DOHH2 (cell line): ENCODE results near the gene OPALIN.

Experiments used
- H3F3A ChIP-seq: fragments of 200-600 bp; sonication (generic), shearing (Covaris generic); 2 replicates; pipeline ENCODE4 v1.6.0; 2016; ENCODE audit warnings: antibody characterized with exemption, mild to moderate bottlenecking; ENCODE audit not compliant: control insufficient read depth, insufficient read depth
- H3K27ac ChIP-seq: fragments of 200-600 bp; sonication (generic); 2 replicates; pipeline ENCODE4 v1.5.1; 2014; ENCODE audit warnings: low read depth, mild to moderate bottlenecking, low read length, moderate library complexity
- H3K27me3 ChIP-seq: fragments of 200-600 bp; sonication (generic); 2 replicates; pipeline ENCODE4 v1.6.1; 2014; ENCODE audit warnings: mild to moderate bottlenecking, low read length, mixed read lengths; ENCODE audit not compliant: control insufficient read depth
- H3K36me3 ChIP-seq: fragments of 200-600 bp; sonication (generic); 2 replicates; pipeline ENCODE4 v1.6.1; 2014; ENCODE audit warnings: mild to moderate bottlenecking, low read length, moderate library complexity, mixed read lengths; ENCODE audit not compliant: control insufficient read depth
- H3K4me1 ChIP-seq: fragments of 200-600 bp; sonication (generic); 2 replicates; pipeline ENCODE4 v1.6.1; 2014; ENCODE audit warnings: mild to moderate bottlenecking, low read length, mixed read lengths; ENCODE audit not compliant: control insufficient read depth
- H3K4me2 ChIP-seq: fragments of 200-600 bp; sonication (generic); 2 replicates; pipeline ENCODE4 v1.6.0; 2014; ENCODE audit warnings: mild to moderate bottlenecking, low read length, moderate library complexity
- H3K4me3 ChIP-seq: fragments of 200-600 bp; sonication (generic); 2 replicates; pipeline ENCODE4 v1.5.1; 2014; ENCODE audit warnings: mild to moderate bottlenecking, low read length, mixed read lengths
- H3K79me2 ChIP-seq: fragments of 200-600 bp; sonication (generic); 2 replicates; pipeline ENCODE4 v1.6.1; 2014; ENCODE audit warnings: mild to moderate bottlenecking, low read length, mixed read lengths; ENCODE audit not compliant: control insufficient read depth
- H3K9me2 ChIP-seq: fragments of 200-600 bp; sonication (generic); replicated peaks from 2 replicates; pipeline ENCODE4 v1.6.1; 2014; ENCODE audit warnings: mild to moderate bottlenecking, low read length, mixed read lengths; ENCODE audit not compliant: control insufficient read depth
- H3K9me3 ChIP-seq: fragments of 200-600 bp; sonication (generic); 2 replicates; pipeline ENCODE4 v1.6.1; 2014; ENCODE audit warnings: antibody characterized with exemption, low read length, mixed read lengths; ENCODE audit not compliant: control insufficient read depth, insufficient read depth
- H4K20me1 ChIP-seq: fragments of 200-600 bp; sonication (generic); 2 replicates; pipeline ENCODE4 v1.6.0; 2014; ENCODE audit warnings: low read depth, mild to moderate bottlenecking, antibody characterized with exemption, low read length, moderate library complexity; ENCODE audit not compliant: control insufficient read depth, insufficient read depth
- EZH2phosphoT487 ChIP-seq: fragments of 200-600 bp; sonication (generic); IDR thresholded peaks from 2 replicates; pipeline ENCODE4 v1.6.1; 2017; ENCODE audit warnings: borderline replicate concordance, mild to moderate bottlenecking, antibody characterized with exemption, low read length, moderate library complexity, mixed read lengths
- TF ChIP-seq, protein P1 (sequence below): fragments of 200-600 bp; sonication (generic); IDR thresholded peaks from one replicate; pipeline ENCODE4 v1.5.1; 2014; ENCODE audit warnings: antibody characterized with exemption, mild to moderate bottlenecking, low read depth, low read length; ENCODE audit not compliant: poor library complexity, severe bottlenecking

The OPALIN gene

DNA sequence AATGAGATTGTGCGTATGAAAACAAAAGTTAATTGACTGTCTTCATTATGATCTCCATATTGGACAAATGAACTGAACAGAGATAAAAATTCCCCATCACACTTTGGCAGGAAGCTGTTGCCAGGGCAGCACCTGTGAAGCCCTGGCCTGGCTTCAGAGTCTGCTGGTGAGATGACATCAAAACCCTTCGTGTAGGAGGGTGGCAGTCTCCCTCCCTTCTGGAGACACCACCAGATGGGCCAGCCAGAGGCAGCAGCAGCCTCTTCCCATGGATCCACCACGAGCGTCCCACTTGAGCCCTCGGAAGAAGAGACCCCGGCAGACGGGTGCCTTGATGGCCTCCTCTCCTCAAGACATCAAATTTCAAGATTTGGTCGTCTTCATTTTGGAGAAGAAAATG lies 54.6 kb downstream of the OPALIN start, which contains the start of gene DNTT:
TSS of gene DNTT (plus strand) at position 205 of the 400 bp plus-strand sequence. CDS start at position 269, 64 bp downstream.
- no peaks in the 10 kb centered on the region for H3K27me3 ChIP-seq

DNA sequence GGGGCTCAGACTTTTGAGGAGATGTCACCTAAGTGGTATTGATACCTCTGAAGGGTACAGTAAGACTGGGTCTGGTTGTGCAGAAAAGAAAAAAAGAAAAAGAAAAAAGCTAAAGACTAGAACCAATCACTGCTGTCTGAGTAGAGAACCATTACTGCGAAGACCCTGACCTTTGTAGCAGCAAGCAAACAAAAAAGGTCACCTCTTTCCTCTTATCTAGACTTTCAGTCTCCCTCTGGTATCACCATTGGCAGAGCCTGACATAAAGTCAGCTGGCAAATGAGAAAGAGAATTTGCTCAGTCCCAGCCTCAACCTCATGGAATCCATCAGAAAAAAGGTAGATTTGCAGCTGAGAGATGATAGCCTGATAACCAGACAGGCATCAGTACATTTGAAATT lies 57.2 kb downstream of the OPALIN start:
- H3K9me3 ChIP-seq, result no peaks in the 10 kb centered on the region
- TF ChIP-seq, protein P1, sequence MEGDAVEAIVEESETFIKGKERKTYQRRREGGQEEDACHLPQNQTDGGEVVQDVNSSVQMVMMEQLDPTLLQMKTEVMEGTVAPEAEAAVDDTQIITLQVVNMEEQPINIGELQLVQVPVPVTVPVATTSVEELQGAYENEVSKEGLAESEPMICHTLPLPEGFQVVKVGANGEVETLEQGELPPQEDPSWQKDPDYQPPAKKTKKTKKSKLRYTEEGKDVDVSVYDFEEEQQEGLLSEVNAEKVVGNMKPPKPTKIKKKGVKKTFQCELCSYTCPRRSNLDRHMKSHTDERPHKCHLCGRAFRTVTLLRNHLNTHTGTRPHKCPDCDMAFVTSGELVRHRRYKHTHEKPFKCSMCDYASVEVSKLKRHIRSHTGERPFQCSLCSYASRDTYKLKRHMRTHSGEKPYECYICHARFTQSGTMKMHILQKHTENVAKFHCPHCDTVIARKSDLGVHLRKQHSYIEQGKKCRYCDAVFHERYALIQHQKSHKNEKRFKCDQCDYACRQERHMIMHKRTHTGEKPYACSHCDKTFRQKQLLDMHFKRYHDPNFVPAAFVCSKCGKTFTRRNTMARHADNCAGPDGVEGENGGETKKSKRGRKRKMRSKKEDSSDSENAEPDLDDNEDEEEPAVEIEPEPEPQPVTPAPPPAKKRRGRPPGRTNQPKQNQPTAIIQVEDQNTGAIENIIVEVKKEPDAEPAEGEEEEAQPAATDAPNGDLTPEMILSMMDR, result no peak
- TF ChIP-seq EZH2phosphoT487, result no peak
- no peaks in the 10 kb centered on the region for H3K9me2 ChIP-seq
- no peaks in the 10 kb centered on the region for H3K36me3 ChIP-seq
- peaks cover 38% of the 10 kb centered on the region for H3K4me1 ChIP-seq
- no peak overlapping the region for H3K27ac ChIP-seq
- no peaks in the 10 kb centered on the region for H3K79me2 ChIP-seq
- H4K20me1 ChIP-seq, result no peaks in the 10 kb centered on the region
- H3K4me2 ChIP-seq, result no peak overlapping the region
- H3F3A ChIP-seq, result no peaks in the 10 kb centered on the region
- H3K27me3 ChIP-seq, result no peaks in the 10 kb centered on the region
- no peak overlapping the region for H3K4me3 ChIP-seq

More for the DNA sequence above, 54.6 kb downstream of the OPALIN start, which contains the start of gene DNTT:
- TF ChIP-seq, protein P1, result no peak
- TF ChIP-seq EZH2phosphoT487, result no peak
- H3K9me2 ChIP-seq, result no peaks in the 10 kb centered on the region
- no peak within 1 kb of the TSS for H3K4me2 ChIP-seq
- H3F3A ChIP-seq, result no peaks in the 10 kb centered on the region
- no peaks in the 10 kb centered on the region for H4K20me1 ChIP-seq
- H3K9me3 ChIP-seq, result no peaks in the 10 kb centered on the region
- no peaks in the 10 kb centered on the region for H3K36me3 ChIP-seq
- no peak within 1 kb of the TSS for H3K27ac ChIP-seq
- H3K79me2 ChIP-seq, result no peaks in the 10 kb centered on the region
- H3K4me3 ChIP-seq, result no peak within 1 kb of the TSS
- H3K4me1 ChIP-seq, result peaks cover 27% of the 10 kb centered on the region

DNA sequence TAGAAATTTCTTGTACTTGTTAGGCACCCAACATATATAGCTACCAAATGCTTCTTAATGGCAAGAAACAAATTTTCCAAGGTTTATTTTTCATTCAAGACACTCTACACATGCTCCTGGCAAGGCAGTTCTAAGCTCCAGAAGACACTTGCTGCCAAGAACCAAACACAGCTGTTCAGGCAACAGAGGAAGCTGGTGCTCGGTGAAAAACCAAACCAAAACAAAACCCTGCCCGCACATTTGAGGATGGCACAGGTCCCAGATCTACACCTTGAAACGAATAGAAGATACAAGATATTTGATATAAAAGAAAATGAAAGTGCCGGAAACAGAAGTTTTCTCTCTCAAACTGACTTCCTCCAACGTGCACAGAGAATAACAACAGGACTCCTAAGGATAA lies 59.4 kb downstream of the OPALIN start:
- TF ChIP-seq, protein P1, result no peak
- no peak for TF ChIP-seq EZH2phosphoT487
- peak overlapping the region; percentile 75 for H3K4me2 ChIP-seq
- peaks cover 53% of the 10 kb centered on the region for H3K4me1 ChIP-seq
- peak overlapping the region; percentile 55 for H3K4me3 ChIP-seq
- H3K27ac ChIP-seq, result peak overlapping the region; percentile 48
- H3K9me2 ChIP-seq, result no peaks in the 10 kb centered on the region
- no peaks in the 10 kb centered on the region for H3K79me2 ChIP-seq
- H3K36me3 ChIP-seq, result no peaks in the 10 kb centered on the region
- no peaks in the 10 kb centered on the region for H3K27me3 ChIP-seq
- H4K20me1 ChIP-seq, result no peaks in the 10 kb centered on the region
- H3F3A ChIP-seq, result no peaks in the 10 kb centered on the region
- no peaks in the 10 kb centered on the region for H3K9me3 ChIP-seq

DNA sequence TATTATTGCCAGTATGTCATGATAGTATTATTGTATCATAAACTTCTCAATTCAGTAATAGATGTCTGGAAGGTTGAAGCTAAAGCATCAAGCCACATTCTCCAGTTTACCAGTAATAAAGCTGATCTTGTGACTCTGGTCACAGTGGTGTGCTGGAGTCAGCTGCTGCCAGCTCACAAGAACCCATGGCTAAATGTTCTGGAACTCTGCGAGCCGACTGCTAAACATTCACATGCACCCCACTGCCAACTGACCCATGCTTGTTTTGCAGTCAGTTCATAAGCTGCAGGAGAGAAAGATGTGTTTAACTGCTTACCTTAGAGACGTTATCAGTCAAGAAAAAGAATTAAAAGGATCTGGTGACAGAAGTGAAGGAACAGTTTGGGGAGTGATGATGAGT lies 60.4 kb downstream of the OPALIN start:
- Histone ChIP-seq H4K20me1 (no peaks in the 10 kb centered on the region), H3K9me3 (no peaks in the 10 kb centered on the region), H3K9me2 (no peaks in the 10 kb centered on the region), H3K4me1 (peaks cover 64% of the 10 kb centered on the region), H3K4me3 (no peak overlapping the region), H3K79me2 (no peaks in the 10 kb centered on the region), H3K27me3 (no peaks in the 10 kb centered on the region), H3F3A (no peaks in the 10 kb centered on the region), H3K36me3 (no peaks in the 10 kb centered on the region), H3K27ac (no peak overlapping the region), H3K4me2 (no peak overlapping the region)
- TF ChIP-seq, protein P1, result no peak
- no peak for TF ChIP-seq EZH2phosphoT487
